PC-3 (cell line): ENCODE data around the gene ZNF750.

ENCODE experiments used
- EZH2phosphoT487 ChIP-seq: fragments of 300-600 bp; sonication (generic); IDR thresholded peaks from 2 replicates; pipeline ENCODE4 v1.6.1; 2018; ENCODE audit warnings: mild to moderate bottlenecking, antibody characterized with exemption, low read length, borderline replicate concordance
- TF ChIP-seq, protein P1 (sequence below): fragments of 300-600 bp; sonication (generic); conservative IDR thresholded peaks from 2 replicates; pipeline ENCODE4 v1.5.1; 2017; ENCODE audit warnings: antibody characterized with exemption, low read depth, mild to moderate bottlenecking, low read length

DNA sequence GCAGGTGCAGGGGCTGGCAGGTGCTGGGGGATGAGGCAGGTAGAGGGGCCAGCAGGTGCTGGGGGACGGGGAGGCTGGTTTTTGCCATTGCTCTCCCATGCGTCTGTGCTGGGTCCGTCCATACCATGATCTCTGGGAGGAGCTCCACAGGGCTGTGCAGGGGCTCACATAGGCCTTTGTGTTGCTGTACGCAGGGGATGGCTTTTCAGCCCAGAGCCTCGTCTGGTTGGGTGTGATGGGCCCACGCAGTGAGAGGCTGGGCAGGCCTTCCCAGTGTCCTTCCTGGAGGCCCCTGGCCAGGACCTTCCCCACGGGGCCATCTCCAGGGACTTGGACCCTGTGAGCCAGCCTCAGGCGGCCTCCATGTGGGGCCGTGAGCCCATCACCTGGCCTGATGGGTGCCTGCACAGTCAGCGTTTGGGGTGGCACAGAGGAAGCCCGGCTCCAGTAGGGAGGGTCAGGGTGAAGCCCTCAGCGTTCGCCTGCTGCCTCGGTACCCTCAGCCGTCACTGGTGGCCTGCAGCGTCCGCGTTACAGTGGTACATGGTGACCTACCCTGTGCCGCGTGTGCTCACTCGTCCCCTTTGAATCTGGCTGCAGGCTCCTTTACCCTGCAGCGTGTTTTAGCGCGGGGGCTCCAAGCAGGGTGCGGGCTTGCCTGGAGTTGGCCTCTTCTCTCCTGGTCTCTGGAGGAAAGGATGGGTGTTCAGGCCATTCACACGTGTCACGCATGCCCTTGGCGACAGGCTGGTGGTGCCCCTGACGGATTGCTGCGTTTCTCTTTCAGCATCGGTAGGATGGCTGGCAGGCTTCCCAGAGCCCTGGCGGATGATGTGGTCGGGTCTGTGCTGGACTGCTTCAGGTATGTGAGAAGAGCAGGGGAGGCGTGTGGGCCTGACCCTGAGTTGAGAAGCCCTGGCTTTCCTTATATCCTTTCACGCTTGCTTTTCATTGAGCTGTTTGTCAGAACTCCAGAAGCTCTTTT lies 30.6 kb downstream of the ZNF750 start:
- TF ChIP-seq, protein P1, sequence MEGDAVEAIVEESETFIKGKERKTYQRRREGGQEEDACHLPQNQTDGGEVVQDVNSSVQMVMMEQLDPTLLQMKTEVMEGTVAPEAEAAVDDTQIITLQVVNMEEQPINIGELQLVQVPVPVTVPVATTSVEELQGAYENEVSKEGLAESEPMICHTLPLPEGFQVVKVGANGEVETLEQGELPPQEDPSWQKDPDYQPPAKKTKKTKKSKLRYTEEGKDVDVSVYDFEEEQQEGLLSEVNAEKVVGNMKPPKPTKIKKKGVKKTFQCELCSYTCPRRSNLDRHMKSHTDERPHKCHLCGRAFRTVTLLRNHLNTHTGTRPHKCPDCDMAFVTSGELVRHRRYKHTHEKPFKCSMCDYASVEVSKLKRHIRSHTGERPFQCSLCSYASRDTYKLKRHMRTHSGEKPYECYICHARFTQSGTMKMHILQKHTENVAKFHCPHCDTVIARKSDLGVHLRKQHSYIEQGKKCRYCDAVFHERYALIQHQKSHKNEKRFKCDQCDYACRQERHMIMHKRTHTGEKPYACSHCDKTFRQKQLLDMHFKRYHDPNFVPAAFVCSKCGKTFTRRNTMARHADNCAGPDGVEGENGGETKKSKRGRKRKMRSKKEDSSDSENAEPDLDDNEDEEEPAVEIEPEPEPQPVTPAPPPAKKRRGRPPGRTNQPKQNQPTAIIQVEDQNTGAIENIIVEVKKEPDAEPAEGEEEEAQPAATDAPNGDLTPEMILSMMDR = no peak
- TF ChIP-seq EZH2phosphoT487 = no peak
